K562 treated with DMSO at 1 percent for 12 hours (cell line): ENCODE measurements around the gene CPNE6. TPM values are rescaled to one million over a fixed set of nuclear protein-coding genes. Genes with fewer than 3 reads are reported as not detected.

Experiments used
- total RNA-seq: library from RNA; unstranded; fragments of 300-600 nt; gene quantifications from 2 replicates; pipeline ENCODE4 v1.2.3, GENCODE V29; 2022; ENCODE audit not compliant: insufficient read depth

CPNE6 gene
- not detected in 2 replicates for total RNA-seq

GRCh38 chr14:24071144-24071697, at the start of gene CPNE6:
Gene CPNE6, plus strand, starts transcription at chr14:24071562. Its CDS starts 1,375 bp downstream, at chr14:24072937.

GRCh38 chr14:24051789-24052655, 19.3 kb upstream of the CPNE6 start, which contains the start of gene CARMIL3:
Gene CARMIL3, plus strand, starts transcription at chr14:24052009. Its CDS starts 145 bp downstream, at chr14:24052154.

GRCh38 chr14:24093901-24094840, 22.8 kb downstream of the CPNE6 start, which contains the start of gene PCK2:
Gene PCK2, plus strand, starts transcription at chr14:24094311. Its CDS starts 95 bp downstream, at chr14:24094406.

GRCh38 chr14:24114532-24115421, 43.4 kb downstream of the CPNE6 start, which contains the start of the genes DCAF11 and NRL:
Gene DCAF11, plus strand, starts transcription at chr14:24114777. Its CDS starts 818 bp downstream, at chr14:24115595.
Gene NRL, minus strand, starts transcription at chr14:24114949. Its CDS starts 32,101 bp downstream, at chr14:24082848.

Other genes starting within 250 kb of the CPNE6 start
- 36.4 and 41.1 TPM in 2 replicates for gene DHRS4, start 117.8 kb upstream of the CPNE6 start, total RNA-seq
- gene DHRS4L2, start 82.6 kb upstream of the CPNE6 start, total RNA-seq: 17.5 and 22.7 TPM in 2 replicates
- 0.28 and 0.36 TPM in 2 replicates for gene CARMIL3, start 19.6 kb upstream of the CPNE6 start, total RNA-seq
- 81.1 and 86.3 TPM in 2 replicates for gene PCK2, start 22.7 kb downstream of the CPNE6 start, total RNA-seq
- gene DCAF11, start 43.2 kb downstream of the CPNE6 start, total RNA-seq: 24.1 and 44.4 TPM in 2 replicates
- 1.7 and 2.1 TPM in 2 replicates for gene NRL, start 43.4 kb downstream of the CPNE6 start, total RNA-seq
- not detected in 2 replicates for gene FITM1, start 59.1 kb downstream of the CPNE6 start, total RNA-seq
- 173 and 189 TPM in 2 replicates for gene PSME1, start 64.6 kb downstream of the CPNE6 start, total RNA-seq
- 41.4 and 46.4 TPM in 2 replicates for gene EMC9, start 70.0 kb downstream of the CPNE6 start, total RNA-seq
- 145 and 149 TPM in 2 replicates for gene PSME2, start 75.0 kb downstream of the CPNE6 start, total RNA-seq
- 31.0 and 40.2 TPM in 2 replicates for gene RNF31, start 75.9 kb downstream of the CPNE6 start, total RNA-seq
- gene IRF9, start 89.7 kb downstream of the CPNE6 start, total RNA-seq: 12.0 and 15.5 TPM in 2 replicates
- 0.75 and 2.7 TPM in 2 replicates for gene REC8, start 100.5 kb downstream of the CPNE6 start, total RNA-seq
- 12.2 and 13.1 TPM in 2 replicates for gene IPO4, start 117.3 kb downstream of the CPNE6 start, total RNA-seq
- 14.9 and 25.9 TPM in 2 replicates for gene TM9SF1, start 123.9 kb downstream of the CPNE6 start, total RNA-seq
- gene TSSK4, start 134.1 kb downstream of the CPNE6 start, total RNA-seq: 0.67 TPM in 1 of 2 replicates, not detected in the other
- gene CHMP4A, start 141.9 kb downstream of the CPNE6 start, total RNA-seq: 56.6 and 66.5 TPM in 2 replicates
- gene MDP1, start 144.5 kb downstream of the CPNE6 start, total RNA-seq: 3.7 and 15.6 TPM in 2 replicates
- 134 and 179 TPM in 2 replicates for gene NEDD8, start 160.8 kb downstream of the CPNE6 start, total RNA-seq
- gene GMPR2, start 161.4 kb downstream of the CPNE6 start, total RNA-seq: 47.9 and 58.1 TPM in 2 replicates
- 17.2 and 19.4 TPM in 2 replicates for gene TINF2, start 171.1 kb downstream of the CPNE6 start, total RNA-seq
- 0.58 TPM in 1 of 2 replicates, not detected in the other for gene TGM1, start 191.6 kb downstream of the CPNE6 start, total RNA-seq
- 17.9 and 19.6 TPM in 2 replicates for gene RABGGTA, start 200.0 kb downstream of the CPNE6 start, total RNA-seq
- 37.2 and 42.4 TPM in 2 replicates for gene DHRS1, start 228.2 kb downstream of the CPNE6 start, total RNA-seq
- gene NOP9, start 228.3 kb downstream of the CPNE6 start, total RNA-seq: 3.9 and 10.9 TPM in 2 replicates
- gene CIDEB, start 236.4 kb downstream of the CPNE6 start, total RNA-seq: not detected in 2 replicates
- gene LTB4R2, start 238.6 kb downstream of the CPNE6 start, total RNA-seq: 2.5 and 11.2 TPM in 2 replicates
- 4.1 and 6.5 TPM in 2 replicates for gene LTB4R, start 239.9 kb downstream of the CPNE6 start, total RNA-seq